Measurements from ENCODE around the gene ARMCX5.

- TF ChIP-seq CTCF (conservative IDR thresholded peaks at IDR 0.05; ENCODE audit: low read length) (no peak), EZH2phosphoT487 (IDR thresholded peaks at IDR 0.05; ENCODE audit: borderline replicate concordance, low read depth, low read length) (no peak)
These were observed 40.7 kb upstream of the ARMCX5 start for GRCh38 chrX:102558607-102559006.

Data from OCI-LY7 (cell line).